ENCODE data around the gene KMT5C. TPM values are rescaled to one million over a fixed set of nuclear protein-coding genes. Genes with fewer than 3 reads are reported as not detected.

Gene KMT5C
- total and polyA plus RNA-seq, 2 experiments from 2014 or later, result 14.2 to 34.3 TPM

DNA sequence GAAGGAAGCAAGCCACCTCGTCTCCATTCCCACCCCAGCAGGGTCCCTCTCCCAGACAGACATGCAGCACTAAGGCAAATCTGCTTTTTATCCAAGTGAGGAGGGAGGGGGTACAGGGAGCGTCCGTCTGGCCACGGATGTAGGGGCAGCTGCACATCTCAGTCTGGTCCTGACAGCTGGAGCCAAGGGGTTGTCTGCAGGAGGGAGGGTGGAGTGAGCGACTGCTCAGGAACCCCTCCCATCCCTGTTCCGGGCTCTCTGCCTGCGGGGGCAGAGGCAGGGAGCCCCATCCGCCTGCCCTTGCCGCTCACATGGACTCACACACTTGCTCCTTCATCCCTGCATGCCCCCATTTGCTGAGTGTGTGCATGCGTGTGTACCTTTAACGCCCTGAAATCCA, 39.5 kb downstream of the KMT5C start:
- no peak overlapping the region for H3K27ac Mint-ChIP-seq
- H3K27me3 Mint-ChIP-seq (ENCODE audit: insufficient read depth, low read depth, poor library complexity), result peaks cover 37% of the 10 kb centered on the region

DNA sequence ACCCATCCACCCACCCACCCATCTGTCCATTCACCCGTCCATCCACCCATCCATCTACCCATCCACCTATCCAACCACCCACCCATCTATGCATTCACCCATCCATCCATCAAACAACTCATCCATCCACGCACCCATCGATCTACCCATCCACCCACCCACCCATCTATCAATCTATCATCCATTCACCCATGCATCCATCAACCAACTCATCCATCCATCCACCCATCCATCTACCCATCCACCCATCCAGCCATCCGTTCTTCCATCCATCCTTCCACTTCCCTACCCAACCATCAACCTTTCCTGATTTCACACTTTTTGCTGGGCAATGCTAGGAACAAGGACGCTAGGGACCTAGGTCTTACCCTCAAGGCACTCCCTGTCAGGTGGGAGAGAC, 42.3 kb downstream of the KMT5C start:
- H3K4me3 Mint-ChIP-seq, result peak overlapping the region; percentile 40; the same call in 1 of the 3 replicates
- H3K4me1 Mint-ChIP-seq, result peaks cover 33% of the 10 kb centered on the region

More for the DNA sequence above, 39.5 kb downstream of the KMT5C start:
- peaks cover 44% of the 10 kb centered on the region for H3K4me1 ChIP-seq (ENCODE audit: insufficient read depth)
- H3K4me2 ChIP-seq, result no peak overlapping the region
- no peaks in the 10 kb centered on the region for H3K36me3 ChIP-seq (ENCODE audit: insufficient read depth)
- H2AFZ ChIP-seq, result no peak overlapping the region
- 0 out of 2 replicates have a peak, but pooled peaks cover 11% of the 10 kb centered on the region for H3F3A ChIP-seq (replicated peaks; ENCODE audit: low read depth)
- H3K79me2 ChIP-seq (replicated peaks; ENCODE audit: insufficient read depth), result 0 out of 2 replicates have a peak, but pooled peaks cover 5% of the 10 kb centered on the region
- H3K4me1 Mint-ChIP-seq, result peaks cover 40% of the 10 kb centered on the region
- H4K20me1 ChIP-seq (replicated peaks; ENCODE audit: insufficient read depth), result peaks cover 6% of the 10 kb centered on the region
- TF ChIP-seq, protein P1, sequence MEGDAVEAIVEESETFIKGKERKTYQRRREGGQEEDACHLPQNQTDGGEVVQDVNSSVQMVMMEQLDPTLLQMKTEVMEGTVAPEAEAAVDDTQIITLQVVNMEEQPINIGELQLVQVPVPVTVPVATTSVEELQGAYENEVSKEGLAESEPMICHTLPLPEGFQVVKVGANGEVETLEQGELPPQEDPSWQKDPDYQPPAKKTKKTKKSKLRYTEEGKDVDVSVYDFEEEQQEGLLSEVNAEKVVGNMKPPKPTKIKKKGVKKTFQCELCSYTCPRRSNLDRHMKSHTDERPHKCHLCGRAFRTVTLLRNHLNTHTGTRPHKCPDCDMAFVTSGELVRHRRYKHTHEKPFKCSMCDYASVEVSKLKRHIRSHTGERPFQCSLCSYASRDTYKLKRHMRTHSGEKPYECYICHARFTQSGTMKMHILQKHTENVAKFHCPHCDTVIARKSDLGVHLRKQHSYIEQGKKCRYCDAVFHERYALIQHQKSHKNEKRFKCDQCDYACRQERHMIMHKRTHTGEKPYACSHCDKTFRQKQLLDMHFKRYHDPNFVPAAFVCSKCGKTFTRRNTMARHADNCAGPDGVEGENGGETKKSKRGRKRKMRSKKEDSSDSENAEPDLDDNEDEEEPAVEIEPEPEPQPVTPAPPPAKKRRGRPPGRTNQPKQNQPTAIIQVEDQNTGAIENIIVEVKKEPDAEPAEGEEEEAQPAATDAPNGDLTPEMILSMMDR (conservative IDR thresholded peaks at IDR 0.05; ENCODE audit: low read depth in 2 of 2), result no peak
- no peak for TF ChIP-seq STAT1 (IDR thresholded peaks at IDR 0.05; ENCODE audit: unreplicated experiment)
- TF ChIP-seq EZH2 (IDR thresholded peaks at IDR 0.05; ENCODE audit: low read depth, unreplicated experiment), result no peak
- no peak for TF ChIP-seq ZNF114 (CRISPR knock-in tag; IDR thresholded peaks at IDR 0.05)
- TF ChIP-seq EZH2phosphoT487 (IDR thresholded peaks at IDR 0.05; ENCODE audit: unreplicated experiment), result no peak
- H3K36me3 Mint-ChIP-seq (ENCODE audit: low read depth), result peaks cover 3% of the 10 kb centered on the region; the same call in 1 of the 3 replicates
- no peak for ATAC-seq
- no peak for DNase-seq (ENCODE audit: low spot score)
- H3K9me3 Mint-ChIP-seq, result peaks cover 5% of the 10 kb centered on the region; the same call in 2 of the 3 replicates
- H3K27ac ChIP-seq (ENCODE audit: low read depth), result no peak overlapping the region
- no peak overlapping the region for H3K4me3 ChIP-seq
- peaks cover 43% of the 10 kb centered on the region for H3K27me3 ChIP-seq (ENCODE audit: insufficient read depth)
- H3K9me2 ChIP-seq (ENCODE audit: insufficient read depth), result no peaks in the 10 kb centered on the region
- H3K4me3 Mint-ChIP-seq, result no peak overlapping the region

More for the DNA sequence above, 42.3 kb downstream of the KMT5C start:
- Histone ChIP-seq H3K4me1 (ENCODE audit: insufficient read depth) (peaks cover 30% of the 10 kb centered on the region), H3K27ac (ENCODE audit: low read depth) (no peak overlapping the region), H3K9me2 (ENCODE audit: insufficient read depth) (no peaks in the 10 kb centered on the region), H3F3A (replicated peaks; ENCODE audit: low read depth) (peaks cover 22% of the 10 kb centered on the region), H3K4me2 (no peak overlapping the region), H3K36me3 (ENCODE audit: insufficient read depth) (peaks cover 4% of the 10 kb centered on the region; the same call in 1 of the 2 replicates), H3K79me2 (replicated peaks; ENCODE audit: insufficient read depth) (peaks cover 17% of the 10 kb centered on the region), H3K4me3 (no peak overlapping the region), H4K20me1 (replicated peaks; ENCODE audit: insufficient read depth) (peaks cover 16% of the 10 kb centered on the region), H3K27me3 (ENCODE audit: insufficient read depth) (peaks cover 33% of the 10 kb centered on the region), H2AFZ (no peak overlapping the region)
- no peak for DNase-seq (ENCODE audit: low spot score)
- Mint-ChIP-seq H3K27ac (no peak overlapping the region), H3K36me3 (ENCODE audit: low read depth) (peaks cover 17% of the 10 kb centered on the region), H3K9me3 (peaks cover 5% of the 10 kb centered on the region; the same call in 2 of the 3 replicates), H3K27me3 (ENCODE audit: insufficient read depth, low read depth, poor library complexity) (peaks cover 46% of the 10 kb centered on the region)
- ATAC-seq, result no peak
- TF ChIP-seq JUNB (IDR thresholded peaks at IDR 0.05; ENCODE audit: unreplicated experiment) (no peak), CREB1 (CRISPR knock-in tag; IDR thresholded peaks at IDR 0.05; ENCODE audit: low read depth) (no peak), STAT1 (IDR thresholded peaks at IDR 0.05; ENCODE audit: unreplicated experiment) (no peak), NANOG (IDR thresholded peaks at IDR 0.05; ENCODE audit: borderline replicate concordance) (no peak)
- TF ChIP-seq, protein P2, sequence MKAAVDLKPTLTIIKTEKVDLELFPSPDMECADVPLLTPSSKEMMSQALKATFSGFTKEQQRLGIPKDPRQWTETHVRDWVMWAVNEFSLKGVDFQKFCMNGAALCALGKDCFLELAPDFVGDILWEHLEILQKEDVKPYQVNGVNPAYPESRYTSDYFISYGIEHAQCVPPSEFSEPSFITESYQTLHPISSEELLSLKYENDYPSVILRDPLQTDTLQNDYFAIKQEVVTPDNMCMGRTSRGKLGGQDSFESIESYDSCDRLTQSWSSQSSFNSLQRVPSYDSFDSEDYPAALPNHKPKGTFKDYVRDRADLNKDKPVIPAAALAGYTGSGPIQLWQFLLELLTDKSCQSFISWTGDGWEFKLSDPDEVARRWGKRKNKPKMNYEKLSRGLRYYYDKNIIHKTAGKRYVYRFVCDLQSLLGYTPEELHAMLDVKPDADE (IDR thresholded peaks at IDR 0.05), result no peak
- TF ChIP-seq, protein P3, sequence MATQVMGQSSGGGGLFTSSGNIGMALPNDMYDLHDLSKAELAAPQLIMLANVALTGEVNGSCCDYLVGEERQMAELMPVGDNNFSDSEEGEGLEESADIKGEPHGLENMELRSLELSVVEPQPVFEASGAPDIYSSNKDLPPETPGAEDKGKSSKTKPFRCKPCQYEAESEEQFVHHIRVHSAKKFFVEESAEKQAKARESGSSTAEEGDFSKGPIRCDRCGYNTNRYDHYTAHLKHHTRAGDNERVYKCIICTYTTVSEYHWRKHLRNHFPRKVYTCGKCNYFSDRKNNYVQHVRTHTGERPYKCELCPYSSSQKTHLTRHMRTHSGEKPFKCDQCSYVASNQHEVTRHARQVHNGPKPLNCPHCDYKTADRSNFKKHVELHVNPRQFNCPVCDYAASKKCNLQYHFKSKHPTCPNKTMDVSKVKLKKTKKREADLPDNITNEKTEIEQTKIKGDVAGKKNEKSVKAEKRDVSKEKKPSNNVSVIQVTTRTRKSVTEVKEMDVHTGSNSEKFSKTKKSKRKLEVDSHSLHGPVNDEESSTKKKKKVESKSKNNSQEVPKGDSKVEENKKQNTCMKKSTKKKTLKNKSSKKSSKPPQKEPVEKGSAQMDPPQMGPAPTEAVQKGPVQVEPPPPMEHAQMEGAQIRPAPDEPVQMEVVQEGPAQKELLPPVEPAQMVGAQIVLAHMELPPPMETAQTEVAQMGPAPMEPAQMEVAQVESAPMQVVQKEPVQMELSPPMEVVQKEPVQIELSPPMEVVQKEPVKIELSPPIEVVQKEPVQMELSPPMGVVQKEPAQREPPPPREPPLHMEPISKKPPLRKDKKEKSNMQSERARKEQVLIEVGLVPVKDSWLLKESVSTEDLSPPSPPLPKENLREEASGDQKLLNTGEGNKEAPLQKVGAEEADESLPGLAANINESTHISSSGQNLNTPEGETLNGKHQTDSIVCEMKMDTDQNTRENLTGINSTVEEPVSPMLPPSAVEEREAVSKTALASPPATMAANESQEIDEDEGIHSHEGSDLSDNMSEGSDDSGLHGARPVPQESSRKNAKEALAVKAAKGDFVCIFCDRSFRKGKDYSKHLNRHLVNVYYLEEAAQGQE (IDR thresholded peaks at IDR 0.05; ENCODE audit: unreplicated experiment), result no peak
- TF ChIP-seq, protein P1 (conservative IDR thresholded peaks at IDR 0.05; ENCODE audit: low read depth in 2 of 2), result no peak

Data from GM23338 (cell line).